HK-2 (cell line): Measurements from ENCODE around the gene HID1.
A peak's percentile ranks its signal among the peaks of the same experiment; 100 is the strongest.
"Not testable (repeated sequence)": the region's sequence is repeated elsewhere in the genome, so short reads cannot be mapped to it uniquely, and the experiment has no call there.

Source experiments
- DNase-seq: peaks from one replicate; pipeline ENCODE4 v3.0.0-alpha.2; 2018; ENCODE audit not compliant: unreplicated experiment

HID1 gene

GRCh38 chr17:74972107-74972972, at the start of gene HID1:
HID1 (minus strand) TSS chr17:74972759; CDS start chr17:74972656, 103 bp downstream.
- DNase-seq = no peak

GRCh38 chr17:75020331-75021110, 48.0 kb upstream of the HID1 start:
- DNase-seq = no peak

- DNase-seq = no peak
Observed at GRCh38 chr17:75019710-75020109, 47.2 kb upstream of the HID1 start.

DNA sequence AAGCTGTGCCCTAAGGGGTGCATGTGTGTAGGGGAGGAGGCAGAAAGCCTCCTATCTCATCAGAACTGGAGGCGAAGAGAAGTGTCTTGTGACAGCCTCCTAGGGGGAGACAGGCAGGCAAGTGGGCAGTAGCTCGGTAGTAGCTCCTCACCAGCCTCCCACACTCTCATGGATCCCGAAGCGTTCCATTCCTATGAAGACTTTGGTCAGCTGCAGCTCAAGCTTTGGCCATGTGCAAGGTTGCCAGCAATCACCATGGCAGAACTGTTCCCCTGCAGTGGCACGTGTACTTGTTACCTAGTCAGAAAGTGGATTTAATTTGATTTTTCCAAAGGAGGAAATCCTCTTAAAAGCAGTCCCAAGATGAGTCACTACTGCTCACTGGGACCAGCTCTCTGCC, 46.6 kb upstream of the HID1 start:
- no peak for DNase-seq

GRCh38 chr17:75013092-75013559, 40.6 kb upstream of the HID1 start:
- no peak for DNase-seq

- DNase-seq = peak; percentile 87
Observed at GRCh38 chr17:75012346-75013091, 40.0 kb upstream of the HID1 start, which contains the start of gene MRPL58. MRPL58 (plus strand) TSS chr17:75012670; CDS start chr17:75012687, 17 bp downstream.

GRCh38 chr17:75012096-75012345, 39.5 kb upstream of the HID1 start:
- no peak for DNase-seq

DNA sequence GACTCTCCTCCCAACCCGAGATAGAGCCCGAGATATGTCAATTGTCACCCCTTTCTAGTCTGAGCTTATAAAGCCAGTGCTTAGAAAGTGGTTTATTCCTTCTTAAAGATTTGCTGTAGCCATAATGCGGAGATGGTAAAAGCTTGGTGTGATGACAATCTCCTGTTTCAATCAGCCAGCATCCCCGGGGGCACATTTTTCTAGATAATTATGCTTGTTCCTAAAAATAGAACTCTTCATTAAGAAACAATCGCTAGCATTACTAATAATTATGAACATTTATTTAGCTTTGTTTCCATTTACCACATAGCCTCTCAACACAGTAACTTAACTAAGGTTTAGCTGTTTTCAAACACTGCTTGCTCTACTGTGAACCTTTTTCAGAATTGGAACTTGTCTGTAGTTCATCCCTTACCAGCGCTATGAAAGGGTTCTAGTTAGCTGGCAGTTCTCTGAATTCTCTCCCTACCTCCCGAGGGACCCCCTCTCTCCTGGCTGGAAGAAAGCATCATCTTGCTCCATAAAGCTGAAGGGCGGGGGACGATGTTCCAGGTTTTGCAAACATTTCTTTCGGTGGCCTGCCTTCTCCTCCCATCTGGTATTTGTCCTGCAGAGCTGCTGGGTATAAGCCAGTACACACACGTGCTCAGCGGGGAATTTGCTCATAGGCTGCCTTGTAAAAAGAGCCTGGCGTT, 39.0 kb upstream of the HID1 start:
- no peak for DNase-seq

DNA sequence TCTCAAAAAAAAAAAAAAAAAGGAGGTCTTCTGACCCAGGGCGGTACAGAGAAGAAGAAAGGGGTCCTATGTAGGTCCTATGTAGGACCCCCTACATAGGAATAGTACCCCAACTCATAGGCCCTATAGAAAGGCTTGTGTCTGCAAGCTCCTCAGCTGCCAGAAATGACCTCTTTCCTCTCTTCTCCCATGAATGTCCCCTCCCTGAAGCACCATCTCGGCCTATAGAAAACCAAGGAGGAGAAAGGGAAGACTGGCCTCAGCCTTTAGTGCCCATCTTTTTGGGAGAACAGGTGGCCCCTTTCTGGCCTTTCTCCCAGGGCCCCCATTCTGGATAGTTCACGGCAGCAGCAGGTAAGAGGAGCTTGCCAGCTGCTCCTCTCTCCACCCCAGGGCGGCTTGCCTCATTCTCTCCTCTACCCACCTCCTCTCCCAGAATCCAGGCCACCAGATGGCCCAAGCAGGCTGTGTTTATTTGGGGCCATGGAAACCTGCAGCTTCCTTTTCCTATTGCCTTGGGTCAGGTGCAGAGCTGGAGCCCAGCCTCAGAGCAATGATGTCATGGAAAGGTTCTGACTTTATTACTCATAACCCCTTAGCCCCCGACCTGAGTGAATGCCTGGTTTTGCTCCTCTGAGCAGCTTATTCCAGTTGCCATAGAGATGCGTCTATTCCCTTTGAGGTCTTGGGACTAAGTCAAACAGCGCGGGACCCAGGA, 38.3 kb upstream of the HID1 start:
- DNase-seq = no peak

- DNase-seq = no peak
Observed at GRCh38 chr17:75009139-75009724, 36.7 kb upstream of the HID1 start.

- DNase-seq = no peak
Observed at GRCh38 chr17:75008373-75008772, 35.8 kb upstream of the HID1 start.

DNA sequence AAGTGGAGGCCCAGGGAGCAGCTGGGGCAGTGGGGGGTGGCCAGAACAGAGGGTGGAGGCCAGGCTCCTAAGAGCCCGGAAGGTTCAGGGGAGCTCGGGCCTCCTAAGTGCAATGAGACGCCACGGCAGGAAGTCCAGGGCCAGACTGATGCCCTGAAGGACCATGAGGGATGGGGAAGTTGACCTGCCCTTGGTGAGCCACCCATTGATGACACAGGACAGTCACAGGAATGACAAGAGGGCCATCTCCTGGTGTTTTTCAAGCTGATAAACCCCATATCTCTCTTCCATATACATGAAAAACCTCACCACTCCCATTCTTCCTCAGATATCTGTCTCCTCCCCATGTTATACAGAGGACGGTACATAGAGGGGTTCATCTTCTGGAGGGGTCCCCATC, 34.1 kb upstream of the HID1 start:
- DNase-seq = no peak

DNA sequence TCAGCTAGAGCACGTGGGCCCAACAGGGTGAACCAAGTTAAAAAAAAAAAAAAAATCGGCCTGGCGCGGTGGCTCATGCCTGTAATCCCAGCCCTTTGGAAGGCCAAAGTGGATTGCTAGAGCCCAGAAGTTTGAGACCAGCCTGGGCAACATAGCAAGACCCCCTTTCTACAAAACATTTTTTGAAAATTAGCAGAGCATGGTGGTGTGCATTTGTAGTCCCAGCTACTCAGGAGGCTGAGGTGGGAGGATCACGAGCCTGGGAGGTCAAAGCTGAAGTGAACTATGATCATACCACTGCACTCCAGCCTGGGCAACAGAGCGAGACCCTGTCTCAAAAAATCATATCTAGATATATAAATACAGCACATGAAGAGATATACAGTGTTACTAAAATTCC, 33.5 kb upstream of the HID1 start:
- DNase-seq = not testable (repeated sequence)

- no peak for DNase-seq
Observed at GRCh38 chr17:75005291-75005690, 32.7 kb upstream of the HID1 start.

- DNase-seq = no peak
Observed at GRCh38 chr17:75004371-75004770, 31.8 kb upstream of the HID1 start.

- DNase-seq = no peak
Observed at GRCh38 chr17:75003957-75004355, 31.4 kb upstream of the HID1 start.

- no peak for DNase-seq
Observed at GRCh38 chr17:75003070-75003956, 30.8 kb upstream of the HID1 start.

DNA sequence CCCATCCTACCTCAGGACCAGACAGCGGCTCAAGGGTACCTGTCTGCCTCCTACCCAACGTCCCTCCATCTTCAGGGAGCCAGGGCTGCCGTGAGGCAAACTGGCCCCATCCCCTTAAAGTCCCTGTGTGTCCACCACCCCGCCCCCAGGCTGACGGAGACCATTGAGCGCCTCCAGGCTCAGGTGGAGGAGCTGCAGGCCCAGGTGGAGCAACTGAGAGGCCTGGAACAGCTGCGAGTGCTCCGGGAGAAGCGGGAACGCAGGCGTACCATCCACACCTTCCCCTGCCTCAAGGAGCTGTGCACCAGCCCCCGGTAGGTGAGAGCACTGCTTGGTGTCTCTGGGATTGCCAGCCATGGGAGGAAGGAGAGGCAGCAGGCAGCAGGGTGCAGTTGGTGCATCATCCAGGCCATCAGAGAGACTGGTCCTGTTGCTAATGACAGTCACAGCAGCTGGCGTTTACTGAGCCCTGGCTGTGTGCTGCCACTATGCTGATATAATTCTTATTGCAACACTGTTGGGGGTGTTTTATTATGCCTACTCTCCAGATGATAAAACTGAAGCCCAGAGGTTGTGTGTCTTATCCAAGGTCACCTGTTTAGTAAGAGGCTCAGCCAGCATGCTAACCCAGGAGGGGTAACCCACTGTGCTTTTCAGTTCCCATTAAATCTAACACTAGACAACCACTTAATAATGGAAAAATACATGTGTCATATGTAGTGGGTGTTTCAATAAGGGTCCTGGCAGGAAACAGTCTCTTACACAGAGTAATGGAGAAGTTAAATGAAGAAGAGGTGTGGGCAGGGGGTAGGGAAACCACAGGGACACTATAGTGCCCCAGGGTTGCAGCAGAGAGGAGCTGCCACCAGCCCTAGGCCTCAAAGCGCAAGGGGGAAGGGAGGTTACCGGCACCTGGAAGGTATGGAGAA, 29.6 kb upstream of the HID1 start:
- DNase-seq = no peak

- DNase-seq = no peak
Observed at GRCh38 chr17:74999523-74999922, 27.0 kb upstream of the HID1 start.
